NB4 (cell line): ENCODE data around the gene GINS2.

Experiments
- DNase-seq: peaks from one replicate; pipeline ENCODE4 v3.0.0; 2010; ENCODE audit warnings: low read depth
- H3K4me3 ChIP-seq: one replicate; pipeline ENCODE4 v1.5.1; 2011; ENCODE audit warnings: mild to moderate bottlenecking, low read depth, low read length, moderate library complexity
- MAX ChIP-seq: IDR thresholded peaks from 2 replicates; pipeline ENCODE4 v1.6.1; 2011; ENCODE audit warnings: low read depth, low read length
- MYC ChIP-seq: IDR thresholded peaks from 2 replicates; pipeline ENCODE4 v1.6.1; 2011; ENCODE audit warnings: low read depth, low read length
- POLR2A ChIP-seq: IDR thresholded peaks from 2 replicates; pipeline ENCODE4 v1.6.1; 2011; ENCODE audit warnings: mild to moderate bottlenecking; ENCODE audit not compliant: insufficient read length; ENCODE audit errors: extremely low read depth
- TF ChIP-seq, protein P1 (sequence below): IDR thresholded peaks from one replicate; pipeline ENCODE4 v1.5.1; 2012; ENCODE audit warnings: low read depth, low read length

The GINS2 gene

DNA sequence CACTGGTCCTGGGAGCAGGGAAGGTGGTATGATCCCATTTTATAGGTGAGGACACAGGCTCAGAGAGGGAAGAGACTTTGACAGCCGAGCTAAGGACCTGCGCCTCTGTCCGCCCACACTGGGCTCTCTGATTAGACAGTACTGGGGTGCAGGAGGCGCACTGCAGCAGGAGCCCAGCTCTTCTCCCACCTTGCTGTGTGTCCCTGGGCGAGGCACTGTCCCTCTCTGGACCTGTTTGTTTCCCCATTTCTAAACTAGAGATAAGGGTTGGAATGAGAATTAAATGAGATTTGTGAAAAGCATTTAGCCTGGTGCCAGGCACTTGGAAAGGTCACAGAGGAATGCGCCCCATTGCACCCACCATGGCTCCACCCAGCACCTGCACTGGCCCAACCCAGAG lies 19.6 kb upstream of the GINS2 start:
- TF ChIP-seq MYC, result no peak
- TF ChIP-seq POLR2A, result no peak
- TF ChIP-seq MAX, result no peak
- TF ChIP-seq, protein P1, sequence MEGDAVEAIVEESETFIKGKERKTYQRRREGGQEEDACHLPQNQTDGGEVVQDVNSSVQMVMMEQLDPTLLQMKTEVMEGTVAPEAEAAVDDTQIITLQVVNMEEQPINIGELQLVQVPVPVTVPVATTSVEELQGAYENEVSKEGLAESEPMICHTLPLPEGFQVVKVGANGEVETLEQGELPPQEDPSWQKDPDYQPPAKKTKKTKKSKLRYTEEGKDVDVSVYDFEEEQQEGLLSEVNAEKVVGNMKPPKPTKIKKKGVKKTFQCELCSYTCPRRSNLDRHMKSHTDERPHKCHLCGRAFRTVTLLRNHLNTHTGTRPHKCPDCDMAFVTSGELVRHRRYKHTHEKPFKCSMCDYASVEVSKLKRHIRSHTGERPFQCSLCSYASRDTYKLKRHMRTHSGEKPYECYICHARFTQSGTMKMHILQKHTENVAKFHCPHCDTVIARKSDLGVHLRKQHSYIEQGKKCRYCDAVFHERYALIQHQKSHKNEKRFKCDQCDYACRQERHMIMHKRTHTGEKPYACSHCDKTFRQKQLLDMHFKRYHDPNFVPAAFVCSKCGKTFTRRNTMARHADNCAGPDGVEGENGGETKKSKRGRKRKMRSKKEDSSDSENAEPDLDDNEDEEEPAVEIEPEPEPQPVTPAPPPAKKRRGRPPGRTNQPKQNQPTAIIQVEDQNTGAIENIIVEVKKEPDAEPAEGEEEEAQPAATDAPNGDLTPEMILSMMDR, result no peak
- no peak for DNase-seq
- no peak overlapping the region for H3K4me3 ChIP-seq

DNA sequence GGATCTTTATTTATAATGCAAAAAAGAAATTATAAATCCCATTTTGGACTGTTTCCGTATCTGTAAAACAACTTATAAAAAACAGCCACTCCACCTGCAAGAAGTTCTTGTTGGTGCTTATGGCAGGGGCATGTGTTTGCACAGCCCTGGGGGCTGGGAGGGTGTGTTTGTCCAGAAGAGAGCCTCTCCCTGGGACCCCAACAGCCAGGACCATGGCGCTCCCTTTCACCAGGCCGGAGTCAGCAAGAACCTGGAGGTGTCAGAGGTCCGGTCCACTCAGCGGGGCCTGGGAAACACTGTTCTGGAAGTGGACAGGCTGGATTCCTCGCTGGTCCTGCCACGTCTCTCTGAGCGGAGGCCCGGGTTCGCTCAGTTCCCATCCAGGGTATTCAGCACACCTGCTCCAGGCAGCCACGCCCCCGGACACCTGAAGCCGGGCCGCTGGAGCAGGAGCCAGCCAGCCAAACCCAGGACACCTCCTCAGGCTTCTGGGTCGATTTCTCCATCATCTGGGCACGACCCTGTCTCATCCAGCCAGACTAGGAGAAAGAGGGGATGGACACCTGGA lies 18.9 kb upstream of the GINS2 start:
- DNase-seq, result no peak
- TF ChIP-seq MYC (no peak), POLR2A (no peak), MAX (no peak)
- TF ChIP-seq, protein P1, result no peak
- H3K4me3 ChIP-seq, result no peak overlapping the region

DNA sequence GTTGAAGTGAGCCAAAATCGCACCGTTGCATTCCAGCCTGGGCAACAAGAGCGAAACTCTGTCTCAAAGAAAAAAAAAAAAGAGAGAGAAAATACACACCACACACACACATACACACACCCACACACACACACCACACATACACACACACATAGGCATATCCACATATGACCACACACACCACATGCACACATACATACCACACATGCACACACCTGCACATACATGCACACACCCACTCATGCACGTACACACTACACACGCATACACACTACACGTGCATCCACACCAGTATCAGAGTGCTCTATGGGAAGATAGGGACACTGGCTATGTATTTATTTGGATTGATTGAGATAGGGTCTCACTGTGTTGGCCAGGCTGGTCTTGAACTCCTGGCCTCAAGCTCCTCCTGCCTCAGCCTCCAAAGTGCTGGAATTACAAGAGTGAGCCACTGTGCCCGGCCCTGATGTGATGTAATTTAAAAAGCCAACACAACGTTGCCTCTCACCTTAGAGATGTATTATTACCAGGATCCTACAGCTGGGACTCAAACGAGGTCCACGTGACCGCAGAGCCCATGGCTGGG lies 17.8 kb upstream of the GINS2 start:
- TF ChIP-seq MAX, result no peak
- no peak for TF ChIP-seq POLR2A
- TF ChIP-seq, protein P1, result no peak
- TF ChIP-seq MYC, result no peak
- no peak for DNase-seq
- H3K4me3 ChIP-seq, result no peak overlapping the region

DNA sequence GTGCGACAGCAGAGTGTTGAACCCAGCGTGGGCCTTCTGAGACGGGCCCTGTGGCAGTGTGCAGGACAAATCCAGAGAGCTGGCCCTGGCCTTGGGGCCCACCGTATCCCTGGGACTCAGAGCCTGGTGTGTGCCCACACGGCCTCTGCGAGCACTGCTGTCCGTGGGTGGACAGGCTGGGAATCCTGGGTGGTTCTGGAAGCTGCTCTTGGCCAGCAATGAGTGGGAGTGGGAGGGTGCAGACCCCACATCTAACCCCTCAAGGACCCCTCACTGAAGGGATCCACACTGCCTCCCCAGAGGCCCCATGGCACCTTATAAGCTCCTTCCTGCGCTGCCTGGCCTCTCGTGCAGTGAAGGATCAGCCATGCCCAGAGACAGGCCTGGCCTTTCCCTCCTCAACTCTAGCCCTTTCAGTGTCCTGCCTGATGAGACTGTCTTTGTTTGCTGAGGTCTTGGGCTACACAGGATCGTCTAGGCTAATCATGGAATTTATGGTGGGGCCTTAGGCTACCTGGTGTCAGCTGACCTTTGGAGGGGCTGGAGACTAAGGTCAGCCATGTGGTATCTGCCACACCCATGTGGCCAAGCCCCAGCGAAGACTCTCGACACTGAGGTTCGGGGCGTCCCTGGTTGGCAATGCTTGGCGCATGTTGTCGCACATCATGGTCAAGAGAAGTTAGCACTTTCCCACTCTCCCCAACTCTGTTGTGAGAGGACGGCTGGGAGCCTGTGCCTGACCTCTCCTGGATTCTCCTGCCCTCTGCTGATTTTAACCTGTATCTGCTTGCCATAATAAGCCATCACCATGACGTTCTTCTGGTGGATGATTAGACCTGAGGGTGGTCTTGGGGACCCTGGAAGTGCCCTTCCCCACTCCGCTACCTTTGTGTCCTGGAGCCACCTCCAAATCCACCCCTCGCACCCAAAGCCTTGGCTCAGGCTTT lies 16.4 kb upstream of the GINS2 start:
- TF ChIP-seq, protein P1, result no peak
- TF ChIP-seq POLR2A (no peak), MAX (no peak), MYC (no peak)
- DNase-seq, result no peak
- no peak overlapping the region for H3K4me3 ChIP-seq

DNA sequence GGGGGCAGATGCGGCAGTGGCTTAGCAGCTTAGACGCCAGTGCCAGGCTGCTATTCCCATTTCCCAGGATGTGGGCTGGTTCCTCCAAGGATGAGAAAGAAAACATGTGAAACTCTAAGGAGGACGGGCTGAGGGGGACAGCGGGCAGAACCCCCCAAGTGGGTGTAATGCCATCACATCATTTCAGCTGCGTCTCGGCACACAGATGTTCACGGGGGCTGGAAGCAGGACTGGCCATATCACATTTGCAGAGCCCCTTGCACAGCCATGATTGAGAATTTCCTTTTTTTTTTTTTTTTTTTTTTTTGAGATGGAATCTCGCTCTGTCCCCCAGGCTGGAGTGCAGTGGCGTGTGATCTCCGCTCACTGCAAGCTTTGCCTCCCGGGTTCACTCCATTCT lies 15.3 kb upstream of the GINS2 start:
- TF ChIP-seq POLR2A (no peak), MYC (no peak), MAX (no peak)
- TF ChIP-seq, protein P1, result no peak
- no peak for DNase-seq
- H3K4me3 ChIP-seq, result no peak overlapping the region
